Dedifferentiated amniotic fluid mesenchymal stem cell (primary cell): Measurements from ENCODE around the gene NAA25.
"Not testable (repeated sequence)": the region's sequence is repeated elsewhere in the genome, so short reads cannot be mapped to it uniquely, and the experiment has no call there.

ENCODE experiments used
- DNase-seq: peaks from one replicate; pipeline ENCODE4 v3.0.0-alpha.2; 2016; ENCODE audit errors: extremely low spot score

Gene NAA25

GRCh38 chr12:112009596-112009995, 99.0 kb downstream of the NAA25 start:
- not testable (repeated sequence) for DNase-seq

- DNase-seq: no peak
Measured at GRCh38 chr12:112008918-112009317, 99.7 kb downstream of the NAA25 start.

- no peak for DNase-seq
Measured at GRCh38 chr12:112007945-112008344, 100.6 kb downstream of the NAA25 start.

GRCh38 chr12:112005419-112006395, 102.9 kb downstream of the NAA25 start:
- no peak for DNase-seq

GRCh38 chr12:112004041-112004440, 104.5 kb downstream of the NAA25 start:
- DNase-seq: no peak

GRCh38 chr12:112001576-112001975, 107.0 kb downstream of the NAA25 start:
- DNase-seq: no peak

- DNase-seq: no peak
Measured at GRCh38 chr12:112000820-112001219, 107.8 kb downstream of the NAA25 start.

GRCh38 chr12:111999129-111999528, 109.5 kb downstream of the NAA25 start:
- not testable (repeated sequence) for DNase-seq

GRCh38 chr12:111998015-111998414, 110.6 kb downstream of the NAA25 start:
- no peak for DNase-seq

GRCh38 chr12:111997300-111997699, 111.3 kb downstream of the NAA25 start:
- no peak for DNase-seq

GRCh38 chr12:111995782-111996480, 112.7 kb downstream of the NAA25 start:
- no peak for DNase-seq

- not testable (repeated sequence) for DNase-seq
Measured at GRCh38 chr12:111994211-111995111, 114.1 kb downstream of the NAA25 start.

GRCh38 chr12:111993292-111994150, 115.1 kb downstream of the NAA25 start:
- no peak for DNase-seq

GRCh38 chr12:111992464-111992863, 116.1 kb downstream of the NAA25 start:
- DNase-seq: no peak

- no peak for DNase-seq
Measured at GRCh38 chr12:111991946-111992345, 116.6 kb downstream of the NAA25 start.

- no peak for DNase-seq
Measured at GRCh38 chr12:111991535-111991934, 117.0 kb downstream of the NAA25 start.

GRCh38 chr12:111984820-111985219, 123.8 kb downstream of the NAA25 start:
- DNase-seq: no peak

- DNase-seq: no peak
Measured at GRCh38 chr12:111981987-111982386, 126.6 kb downstream of the NAA25 start.

- DNase-seq: no peak
Measured at GRCh38 chr12:111980598-111980997, 128.0 kb downstream of the NAA25 start.

GRCh38 chr12:111978545-111978944, 130.0 kb downstream of the NAA25 start:
- DNase-seq: no peak

GRCh38 chr12:111976860-111977259, 131.7 kb downstream of the NAA25 start:
- DNase-seq: no peak
